ENCODE measurements around the gene PPIA. TPM values are rescaled to one million over a fixed set of nuclear protein-coding genes. Genes with fewer than 3 reads are reported as not detected.

The PPIA gene
- total RNA-seq, 4 donors from 2014 or later: 631 to 1,290 (median 820) TPM

- intact Hi-C loops (cut with DNase I; ENCODE audit: low total_unique reads): no loop called here
These were observed 20.9 kb upstream of the PPIA start for GRCh38 chr7:44775383-44776107.

GRCh38 chr7:44776211-44776610 is 20.3 kb upstream of the PPIA start:
- Histone ChIP-seq H3K4me3 (no peak overlapping the region), H3K36me3 (no peaks in the 10 kb centered on the region), H3K4me1 (no peaks in the 10 kb centered on the region), H3K27ac (no peak overlapping the region), H3K27me3 (no peaks in the 10 kb centered on the region), H3K9me3 (no peaks in the 10 kb centered on the region)
- WGBS, 2 donors (ENCODE audit: low coverage in 1 of 2): 75% methylated on average over 3 of the region's 3 CpGs; no CpG with 5 or more reads in 1 of the 2 donors
- intact Hi-C loops (cut with DNase I; ENCODE audit: low total_unique reads) (no loop called here), in situ Hi-C loops (cut with MboI; ENCODE audit: low pct_ligation_motif_present in 1 of 4, low pct_unique_long_range_greater_than_20kb in 1 of 4, low sequenced_read_pairs in 3 of 4) (no loop called here)
- DNase-seq: no peak
- TF ChIP-seq EP300 (IDR thresholded peaks at IDR 0.05; ENCODE audit: low read depth) (no peak), POLR2AphosphoS5 (IDR thresholded peaks at IDR 0.05) (no peak), POLR2A (IDR thresholded peaks at IDR 0.05) (no peak)
- TF ChIP-seq, protein P1, sequence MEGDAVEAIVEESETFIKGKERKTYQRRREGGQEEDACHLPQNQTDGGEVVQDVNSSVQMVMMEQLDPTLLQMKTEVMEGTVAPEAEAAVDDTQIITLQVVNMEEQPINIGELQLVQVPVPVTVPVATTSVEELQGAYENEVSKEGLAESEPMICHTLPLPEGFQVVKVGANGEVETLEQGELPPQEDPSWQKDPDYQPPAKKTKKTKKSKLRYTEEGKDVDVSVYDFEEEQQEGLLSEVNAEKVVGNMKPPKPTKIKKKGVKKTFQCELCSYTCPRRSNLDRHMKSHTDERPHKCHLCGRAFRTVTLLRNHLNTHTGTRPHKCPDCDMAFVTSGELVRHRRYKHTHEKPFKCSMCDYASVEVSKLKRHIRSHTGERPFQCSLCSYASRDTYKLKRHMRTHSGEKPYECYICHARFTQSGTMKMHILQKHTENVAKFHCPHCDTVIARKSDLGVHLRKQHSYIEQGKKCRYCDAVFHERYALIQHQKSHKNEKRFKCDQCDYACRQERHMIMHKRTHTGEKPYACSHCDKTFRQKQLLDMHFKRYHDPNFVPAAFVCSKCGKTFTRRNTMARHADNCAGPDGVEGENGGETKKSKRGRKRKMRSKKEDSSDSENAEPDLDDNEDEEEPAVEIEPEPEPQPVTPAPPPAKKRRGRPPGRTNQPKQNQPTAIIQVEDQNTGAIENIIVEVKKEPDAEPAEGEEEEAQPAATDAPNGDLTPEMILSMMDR (IDR thresholded peaks at IDR 0.05): no peak

More at GRCh38 chr7:44775383-44776107, 20.9 kb upstream of the PPIA start:
- Histone ChIP-seq H3K27ac (no peak overlapping the region), H3K9me3 (no peaks in the 10 kb centered on the region), H3K4me1 (peaks cover 0 to 2% (median 2%) of the 10 kb centered on the region in 4 donors), H3K4me3 (no peak overlapping the region), H3K27me3 (no peaks in the 10 kb centered on the region), H3K36me3 (no peaks in the 10 kb centered on the region)
- no peak for DNase-seq
- WGBS, 2 donors (ENCODE audit: low coverage in 1 of 2): 64 to 87% methylated on average over 2 to 6 of the region's 6 CpGs
- in situ Hi-C loops (cut with MboI; ENCODE audit: low pct_ligation_motif_present in 1 of 4, low pct_unique_long_range_greater_than_20kb in 1 of 4, low sequenced_read_pairs in 3 of 4): no loop called here
- TF ChIP-seq POLR2A (IDR thresholded peaks at IDR 0.05) (no peak), EP300 (IDR thresholded peaks at IDR 0.05; ENCODE audit: low read depth) (no peak), POLR2AphosphoS5 (IDR thresholded peaks at IDR 0.05) (no peak)
- TF ChIP-seq, protein P1 (IDR thresholded peaks at IDR 0.05): no peak

DNA sequence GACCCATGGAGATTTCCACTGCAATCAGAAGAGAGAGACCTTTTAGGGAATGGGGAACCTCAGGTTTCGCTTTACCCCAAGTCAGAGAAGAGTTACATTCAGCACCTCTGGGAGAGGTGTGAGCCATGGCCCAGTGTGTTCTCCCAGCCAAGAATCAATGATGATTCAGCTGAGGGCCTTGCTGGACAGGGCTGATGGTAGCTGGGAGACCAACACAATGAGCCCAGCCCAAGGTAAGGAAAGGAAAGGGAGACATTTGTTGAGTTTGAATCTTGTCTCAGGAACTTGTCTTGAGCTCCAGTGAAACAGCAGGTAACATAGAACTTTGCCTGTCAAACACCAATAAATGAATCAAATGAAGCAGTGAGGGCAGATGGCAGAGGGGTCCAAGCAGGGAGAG is 14.0 kb upstream of the PPIA start:
- Histone ChIP-seq H3K9me3 (no peaks in the 10 kb centered on the region), H3K4me1 (no peaks in the 10 kb centered on the region), H3K36me3 (no peaks in the 10 kb centered on the region), H3K4me3 (no peak overlapping the region), H3K27ac (no peak overlapping the region), H3K27me3 (no peaks in the 10 kb centered on the region)
- WGBS, 2 donors (ENCODE audit: low coverage in 1 of 2): 100% methylated on average over 1 of the region's 1 CpG; no CpG with 5 or more reads in 1 of the 2 donors
- DNase-seq: no peak
- TF ChIP-seq POLR2AphosphoS5 (IDR thresholded peaks at IDR 0.05): no peak
- no peak for TF ChIP-seq EP300 (IDR thresholded peaks at IDR 0.05; ENCODE audit: low read depth)
- TF ChIP-seq POLR2A (IDR thresholded peaks at IDR 0.05): no peak
- TF ChIP-seq, protein P1 (IDR thresholded peaks at IDR 0.05): no peak
- in situ Hi-C loops (cut with MboI; ENCODE audit: low pct_ligation_motif_present in 1 of 4, low pct_unique_long_range_greater_than_20kb in 1 of 4, low sequenced_read_pairs in 3 of 4) (no loop called here), intact Hi-C loops (cut with DNase I; ENCODE audit: low total_unique reads) (loop anchor here (10.0 kb wide), 1 partner anchor 48 kb away; no protein-coding TSS in a partner anchor)

- no peaks in the 10 kb centered on the region for H3K36me3 ChIP-seq
- no peak overlapping the region for H3K4me3 ChIP-seq
- no peaks in the 10 kb centered on the region for H3K27me3 ChIP-seq
- intact Hi-C loops (cut with DNase I; ENCODE audit: low total_unique reads): loop anchor here (10.0 kb wide), 1 partner anchor 49 kb away; no protein-coding TSS in a partner anchor
- H3K4me1 ChIP-seq: no peaks in the 10 kb centered on the region
- no peak for DNase-seq
- TF ChIP-seq POLR2AphosphoS5 (IDR thresholded peaks at IDR 0.05): no peak
- TF ChIP-seq, protein P1 (IDR thresholded peaks at IDR 0.05): no peak
- no peak for TF ChIP-seq EP300 (IDR thresholded peaks at IDR 0.05; ENCODE audit: low read depth)
- no peak for TF ChIP-seq POLR2A (IDR thresholded peaks at IDR 0.05)
- no peak overlapping the region for H3K27ac ChIP-seq
- in situ Hi-C loops (cut with MboI; ENCODE audit: low pct_ligation_motif_present in 1 of 4, low pct_unique_long_range_greater_than_20kb in 1 of 4, low sequenced_read_pairs in 3 of 4): no loop called here
- no peaks in the 10 kb centered on the region for H3K9me3 ChIP-seq
These were observed 13.1 kb upstream of the PPIA start for GRCh38 chr7:44783407-44783806.

All from transverse colon (tissue), 4 donors.